ENCODE data around the gene ZNF593OS.

The ZNF593OS gene

GRCh38 chr1:26158271-26158907, 13.2 kb downstream of the ZNF593OS start:
- no peak for DNase-seq

- no peak for DNase-seq
These were observed 15.2 kb downstream of the ZNF593OS start for GRCh38 chr1:26156285-26157038.

GRCh38 chr1:26155370-26156284, 16.0 kb downstream of the ZNF593OS start:
- no peak for DNase-seq

GRCh38 chr1:26154750-26155149, 16.9 kb downstream of the ZNF593OS start:
- no peak for DNase-seq

GRCh38 chr1:26153966-26154532, 17.6 kb downstream of the ZNF593OS start:
- DNase-seq, result no peak

- DNase-seq, result no peak
These were observed 22.7 kb downstream of the ZNF593OS start for GRCh38 chr1:26148887-26149286.

GRCh38 chr1:26145960-26146294, 25.7 kb downstream of the ZNF593OS start:
- DNase-seq, result no peak

- DNase-seq, result peak; percentile 80
These were observed 26.3 kb downstream of the ZNF593OS start for GRCh38 chr1:26145041-26145959.

GRCh38 chr1:26142159-26142558, 29.5 kb downstream of the ZNF593OS start:
- DNase-seq, result no peak

GRCh38 chr1:26138974-26139558, 32.6 kb downstream of the ZNF593OS start:
- DNase-seq, result no peak

- DNase-seq, result no peak
These were observed 37.2 kb downstream of the ZNF593OS start for GRCh38 chr1:26134466-26134865.

- no peak for DNase-seq
These were observed 38.8 kb downstream of the ZNF593OS start for GRCh38 chr1:26132834-26133167.

GRCh38 chr1:26132128-26132833, 39.4 kb downstream of the ZNF593OS start:
- no peak for DNase-seq

- DNase-seq, result no peak
These were observed 40.9 kb downstream of the ZNF593OS start for GRCh38 chr1:26130695-26131094.

GRCh38 chr1:26129778-26130177, 41.9 kb downstream of the ZNF593OS start:
- no peak for DNase-seq

GRCh38 chr1:26127235-26128163, 44.1 kb downstream of the ZNF593OS start:
- no peak for DNase-seq

- DNase-seq, result no peak
These were observed 45.1 kb downstream of the ZNF593OS start for GRCh38 chr1:26126321-26127084.

GRCh38 chr1:26125946-26126320, 45.7 kb downstream of the ZNF593OS start:
- DNase-seq, result no peak

- no peak for DNase-seq
These were observed 46.2 kb downstream of the ZNF593OS start for GRCh38 chr1:26125382-26125781.

All from femur (tissue), 1 donor.